EH (cell line): Measurements from ENCODE around the gene FAM151B.
A peak's percentile ranks its signal among the peaks of the same experiment; 100 is the strongest.
"Not testable (repeated sequence)": the region's sequence is repeated elsewhere in the genome, so short reads cannot be mapped to it uniquely, and the experiment has no call there.

Experiments used
- DNase-seq: peaks from one replicate; pipeline ENCODE4 v3.0.0-alpha.2; 2015; ENCODE audit warnings: low read depth

FAM151B gene, protein sequence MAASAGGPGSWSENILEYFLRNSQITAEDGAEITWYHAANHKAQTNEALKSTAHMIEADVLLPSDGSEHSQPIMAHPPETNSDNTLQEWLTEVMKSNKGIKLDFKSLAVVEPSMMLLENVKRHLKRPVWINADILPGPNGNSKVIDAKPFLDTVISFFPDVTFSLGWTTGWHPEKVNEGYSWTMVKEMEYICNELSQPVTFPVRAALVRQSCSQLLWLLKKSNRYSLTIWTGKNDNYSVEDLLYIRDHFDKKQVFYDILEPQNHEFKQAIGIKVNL

DNA sequence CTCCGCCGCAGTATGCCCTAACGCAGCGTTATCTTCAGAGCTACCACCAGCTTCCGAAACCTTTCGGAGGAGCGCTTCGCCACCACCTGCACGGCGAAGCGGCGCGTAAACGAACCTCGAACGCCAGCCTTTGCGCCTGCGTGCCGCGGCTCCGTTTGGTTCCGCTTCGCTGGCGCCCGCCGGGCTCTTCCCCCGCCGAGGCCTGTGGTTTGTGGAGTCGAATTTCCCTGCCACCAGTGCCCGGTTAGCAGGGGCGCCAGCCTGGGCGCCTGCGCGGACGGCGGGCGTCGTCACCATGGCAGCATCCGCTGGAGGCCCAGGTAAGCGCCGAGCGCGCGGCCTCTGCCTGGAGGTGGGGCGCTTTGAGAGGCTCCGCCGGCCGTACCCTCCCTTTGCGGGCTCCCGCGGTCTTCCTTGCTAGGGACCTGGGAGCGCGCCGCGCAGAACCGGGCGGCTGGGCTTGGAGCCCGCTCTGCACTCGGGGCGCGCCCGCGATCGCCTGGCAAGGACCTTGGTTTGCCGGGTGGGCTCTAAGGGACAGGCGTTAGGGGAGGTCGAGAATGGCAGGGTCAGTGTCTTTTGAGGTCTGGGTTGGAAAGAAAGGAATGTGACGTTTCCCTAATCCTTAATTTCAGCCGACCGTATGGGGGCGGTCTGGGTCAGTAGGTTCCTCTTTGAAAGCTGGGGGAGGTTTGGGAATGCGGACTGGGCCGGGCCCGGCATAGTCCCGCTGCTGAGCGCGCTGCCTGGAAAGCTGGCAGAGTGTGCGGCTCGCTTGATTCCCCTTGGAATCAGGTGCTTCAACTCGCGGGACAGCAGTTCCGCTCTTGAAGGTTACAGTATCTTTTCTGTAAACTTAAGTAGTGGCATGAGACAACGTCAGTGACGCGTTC, at the start of gene FAM151B:
TSS of gene FAM151B (plus strand) at position 272 of the 893 bp plus-strand sequence. CDS start at position 296, 24 bp downstream.
- peak; percentile 89 for DNase-seq

DNA sequence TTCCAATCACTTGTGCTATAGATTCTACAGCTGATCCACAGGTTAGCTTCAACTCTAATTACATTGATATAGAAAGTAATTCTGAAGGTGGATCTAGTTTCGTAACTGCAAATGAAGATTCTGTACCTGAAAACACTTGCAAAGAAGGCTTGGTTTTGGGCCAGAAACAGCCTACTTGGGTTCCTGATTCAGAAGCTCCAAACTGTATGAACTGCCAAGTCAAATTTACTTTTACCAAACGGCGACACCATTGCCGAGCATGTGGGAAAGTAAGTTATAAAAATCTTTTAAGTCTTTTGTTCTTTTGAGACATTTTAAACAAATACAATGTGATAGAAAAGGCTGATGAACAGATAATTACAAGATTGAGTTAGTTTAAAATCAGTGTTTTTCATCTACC, 49.2 kb upstream of the FAM151B start:
- DNase-seq = no peak

DNA sequence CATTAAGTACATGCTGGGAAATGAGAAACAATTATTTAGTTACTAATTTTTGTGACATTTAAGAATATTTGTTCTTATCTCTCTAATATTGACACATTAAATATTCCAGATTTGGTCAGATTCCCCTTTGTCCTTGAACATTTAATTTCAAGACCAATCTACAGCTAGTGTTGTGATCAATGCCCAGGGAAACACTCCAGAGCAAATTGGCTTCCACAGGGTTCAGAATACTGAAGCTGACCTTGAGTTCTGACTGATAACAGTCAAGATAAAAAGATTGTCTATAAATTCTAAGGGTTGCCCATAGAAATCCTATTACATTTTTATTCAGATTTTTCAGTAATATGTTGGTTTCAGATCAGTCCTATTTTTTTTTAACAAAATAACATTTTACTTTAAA, 48.7 kb upstream of the FAM151B start:
- DNase-seq = no peak

DNA sequence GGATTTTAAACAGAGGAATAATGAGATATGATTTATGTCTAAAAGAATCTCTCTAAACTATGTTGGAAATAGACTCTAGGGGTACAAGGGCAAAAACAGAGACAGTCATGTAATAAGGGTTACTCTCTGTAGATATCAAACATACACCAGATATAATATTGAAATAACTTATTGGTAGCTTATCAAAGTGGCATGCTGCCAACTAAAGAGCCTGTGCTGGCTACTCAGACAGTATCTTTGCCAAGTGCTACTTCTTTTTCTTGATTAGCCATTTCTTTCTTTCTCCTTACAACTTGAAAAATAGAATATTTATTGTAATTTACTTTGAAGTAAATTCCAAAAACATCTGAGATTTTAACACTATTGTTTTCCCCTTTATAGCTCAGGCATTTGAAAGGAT, 45.2 kb upstream of the FAM151B start:
- no peak for DNase-seq

DNA sequence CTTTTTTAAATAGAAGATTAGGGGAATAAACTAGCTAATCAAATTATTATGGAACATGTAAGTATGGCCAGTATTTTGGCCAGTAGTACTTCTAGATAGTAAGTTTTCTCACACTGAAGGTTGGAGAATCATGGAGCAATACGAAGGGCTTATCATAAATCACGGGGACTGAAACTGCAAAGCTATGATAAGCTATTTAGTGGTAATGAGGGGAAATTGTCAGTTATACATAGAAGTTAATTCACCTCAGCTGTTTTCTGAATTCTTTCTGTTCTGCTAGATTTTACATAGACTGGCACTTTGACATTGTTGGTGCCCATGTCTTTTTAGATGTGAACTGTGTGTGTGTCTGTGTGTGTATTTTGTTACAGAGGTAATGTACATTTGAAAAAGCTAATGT, 34.5 kb upstream of the FAM151B start:
- DNase-seq = no peak

DNA sequence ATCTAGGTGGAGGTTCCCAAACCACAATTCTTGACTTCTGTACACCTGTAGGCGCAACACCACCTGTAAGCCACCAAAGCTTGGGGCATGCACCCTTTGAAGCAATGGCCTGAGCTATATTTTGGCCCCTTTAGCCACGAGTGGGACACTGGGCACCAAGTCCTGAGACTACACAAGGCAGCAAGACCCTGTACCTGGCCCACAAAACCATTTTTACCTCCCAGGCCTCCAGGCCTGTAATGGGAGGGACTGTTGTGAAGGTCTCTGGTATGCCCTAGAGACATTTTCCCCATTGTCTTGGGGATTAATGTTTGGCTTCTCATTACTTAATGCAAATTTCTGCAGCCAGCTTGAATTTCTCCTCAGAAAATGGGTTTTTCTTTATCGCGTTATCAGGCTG, 24.6 kb upstream of the FAM151B start:
- no peak for DNase-seq

DNA sequence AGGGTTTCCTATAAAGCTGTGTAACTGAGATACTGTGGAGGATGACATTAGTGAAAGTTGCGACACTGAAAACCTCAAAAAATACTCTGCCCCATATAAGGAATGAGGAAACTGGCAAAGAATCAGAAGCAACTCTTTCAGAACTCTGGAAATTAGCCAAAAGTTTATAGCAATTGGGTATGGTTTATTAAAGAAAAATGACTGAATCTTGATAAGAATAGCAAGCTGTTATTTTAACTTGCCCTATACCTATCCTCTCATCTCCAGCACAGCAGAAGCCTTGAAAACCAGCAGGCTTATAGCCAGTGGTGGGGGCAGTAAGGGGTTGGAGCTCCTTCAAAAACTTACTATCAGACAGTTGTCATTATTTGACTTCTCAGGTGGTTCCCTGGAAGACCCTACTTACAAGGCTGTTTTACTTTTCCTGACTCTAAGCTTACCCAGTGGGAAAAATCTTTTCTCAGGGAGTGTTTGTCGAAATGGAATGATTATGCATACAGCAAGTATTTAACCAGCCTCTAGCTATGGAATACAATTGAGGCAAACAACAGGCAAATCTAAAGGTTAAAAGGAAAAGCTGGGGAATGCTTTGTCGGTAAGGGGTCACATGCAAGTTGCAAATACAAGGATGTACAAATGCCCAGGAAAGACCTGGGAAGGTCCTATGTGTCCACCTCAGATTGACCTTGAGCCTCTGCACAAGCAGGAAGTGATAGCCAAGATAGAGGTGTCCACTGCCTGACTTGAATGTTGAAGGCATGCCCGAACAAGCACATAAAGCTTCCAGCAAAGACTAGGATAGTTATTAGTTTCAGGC, 21.0 kb upstream of the FAM151B start:
- peak; percentile 49 for DNase-seq

DNA sequence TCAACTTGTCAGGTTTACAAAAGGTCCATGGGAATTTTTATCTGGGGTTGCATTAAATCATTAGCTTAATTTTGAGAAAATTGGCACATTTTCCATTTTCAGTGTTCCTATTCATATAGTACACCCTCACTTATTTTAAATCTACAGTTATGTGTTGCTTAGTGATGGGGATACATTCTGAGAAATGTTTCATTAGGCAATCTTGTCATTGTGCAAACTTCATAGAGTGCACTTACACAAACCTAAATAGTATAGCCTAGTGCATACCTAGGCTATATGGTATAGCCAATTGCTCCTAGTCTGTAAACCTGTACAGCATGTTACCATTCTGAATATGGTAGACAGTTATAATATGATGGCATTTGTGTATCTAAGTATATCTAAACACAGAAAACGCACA, 19.8 kb upstream of the FAM151B start:
- no peak for DNase-seq

DNA sequence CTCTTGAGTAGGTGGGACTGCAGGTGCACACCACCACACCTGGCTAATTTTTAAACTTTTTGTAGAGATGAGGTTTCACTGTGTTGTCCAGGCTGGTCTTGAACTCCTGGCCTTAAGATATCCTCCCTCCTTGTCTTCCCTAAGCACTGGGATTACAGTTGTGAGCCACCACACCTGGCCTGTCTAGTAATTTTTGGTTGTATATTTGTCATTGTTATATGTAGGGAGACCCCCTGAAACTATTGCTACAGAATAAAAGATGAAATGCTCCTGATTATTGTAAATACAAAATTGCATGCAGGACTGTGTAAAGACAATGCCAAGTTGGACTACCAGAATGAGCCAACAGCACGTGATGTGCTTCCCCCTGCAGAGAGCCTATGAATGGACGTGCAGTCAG, 17.3 kb upstream of the FAM151B start:
- not testable (repeated sequence) for DNase-seq

DNA sequence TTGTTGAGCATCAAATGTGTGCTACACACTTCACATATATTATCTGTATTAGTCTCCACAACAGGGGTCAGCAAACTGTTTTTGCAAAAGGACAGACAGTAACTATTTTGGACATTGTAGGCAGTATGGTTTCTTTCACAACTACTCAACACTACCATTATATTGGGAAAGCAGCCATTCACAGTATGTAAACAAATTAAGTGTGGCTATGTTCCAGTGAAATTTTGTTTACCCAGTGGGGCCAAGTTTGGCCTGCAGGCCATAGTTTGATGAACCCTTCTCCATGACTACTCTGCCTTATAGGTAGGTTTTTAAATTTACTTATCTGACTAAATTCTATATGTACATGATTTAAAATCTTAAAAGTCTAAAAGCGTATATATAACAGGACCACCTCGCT, 13.0 kb upstream of the FAM151B start:
- DNase-seq = no peak

DNA sequence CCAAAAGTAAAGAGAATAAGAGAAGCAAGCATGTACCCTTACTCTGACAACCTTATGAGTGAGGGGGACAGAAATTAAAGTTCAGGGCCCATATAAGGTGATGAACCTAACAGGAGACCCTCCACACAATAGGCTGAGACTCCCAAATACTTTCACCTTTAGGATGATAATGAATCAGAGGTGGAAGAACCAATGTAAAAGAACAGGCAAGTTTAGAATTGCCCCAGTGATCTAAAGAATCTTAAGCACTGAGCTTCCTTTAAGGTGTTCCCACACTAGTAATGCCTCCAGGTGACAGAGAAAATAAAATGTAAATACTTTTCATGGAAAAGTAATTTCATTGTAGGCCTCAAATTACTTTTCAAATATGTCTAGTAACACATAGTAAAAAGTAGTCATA, 8.2 kb upstream of the FAM151B start:
- no peak for DNase-seq

DNA sequence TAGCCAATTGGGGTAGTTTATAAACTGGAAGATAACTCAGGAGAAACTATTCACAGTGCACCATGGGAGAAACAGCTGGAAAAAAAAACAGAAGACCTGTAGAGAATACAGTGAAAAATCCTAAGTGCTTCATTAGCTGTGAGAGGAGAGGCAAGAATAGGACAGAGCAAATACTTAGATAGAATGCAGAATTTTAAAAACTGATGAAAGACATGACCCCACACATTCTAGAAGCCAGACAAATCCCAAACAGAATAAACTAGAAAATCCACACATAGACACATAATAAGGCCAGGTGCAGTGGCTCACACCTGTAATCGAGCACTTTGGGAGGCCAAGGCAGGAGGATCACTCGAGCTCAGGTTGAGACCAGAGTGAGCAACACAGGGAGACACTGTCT, 7.5 kb upstream of the FAM151B start:
- DNase-seq = no peak

DNA sequence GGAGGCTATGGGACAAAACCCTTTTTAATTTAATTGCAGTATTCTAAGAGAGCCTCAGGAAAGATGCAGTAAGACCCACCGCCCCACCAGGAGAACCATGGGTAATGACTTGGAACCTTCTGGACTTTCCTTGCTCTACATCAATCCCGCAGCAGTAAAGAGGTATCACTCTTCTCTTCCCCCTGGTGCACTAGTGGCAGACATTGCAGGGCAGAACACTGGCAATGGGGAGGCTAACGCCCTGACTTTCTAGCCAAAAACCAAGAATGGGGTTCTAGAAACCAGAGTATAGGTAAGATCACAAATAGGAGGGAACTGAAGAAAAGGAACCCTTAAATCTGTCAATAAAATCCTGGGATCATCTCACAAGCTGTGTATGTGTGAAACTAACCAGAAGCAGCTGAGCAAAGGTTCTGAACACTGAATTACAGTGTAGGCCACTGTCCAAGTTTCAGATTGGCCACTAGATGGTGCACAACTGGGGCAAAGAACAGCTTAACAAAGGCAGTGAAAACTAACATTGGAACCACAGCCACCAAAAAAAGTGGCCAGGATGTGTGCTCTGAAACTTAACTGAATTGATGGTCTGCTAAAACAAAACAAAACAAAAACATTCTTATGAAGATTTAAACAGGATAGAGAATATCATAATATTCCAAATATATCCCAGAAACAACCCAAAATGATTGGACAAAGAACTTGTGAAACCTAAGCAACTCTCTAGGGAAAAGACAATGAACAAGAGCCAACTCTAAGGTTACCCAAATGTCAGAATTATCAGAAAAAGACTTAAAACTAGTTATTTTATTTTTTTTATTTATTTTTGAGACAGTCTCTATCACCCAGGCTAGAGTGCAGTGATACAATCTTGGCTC, 6.6 kb upstream of the FAM151B start:
- DNase-seq = peak; percentile 67

DNA sequence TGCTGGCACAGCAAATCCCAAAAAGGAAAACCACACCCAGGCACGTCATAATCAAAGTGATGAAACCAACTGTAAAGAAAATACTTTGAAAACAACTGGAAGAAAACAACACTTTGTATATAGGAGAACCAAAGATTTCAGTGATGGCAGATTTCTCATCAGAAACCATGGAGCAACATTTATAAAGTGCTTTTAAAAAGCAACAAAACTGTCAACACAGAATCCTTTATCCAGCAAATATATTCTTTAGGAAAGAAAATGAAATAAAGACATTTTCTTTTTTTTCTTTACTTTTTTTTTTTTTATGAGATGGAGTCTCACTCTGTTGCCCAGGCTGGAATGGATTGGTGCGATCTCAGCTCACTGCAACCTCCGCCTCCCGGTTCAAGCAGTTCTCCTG, 5.3 kb upstream of the FAM151B start:
- DNase-seq = no peak

DNA sequence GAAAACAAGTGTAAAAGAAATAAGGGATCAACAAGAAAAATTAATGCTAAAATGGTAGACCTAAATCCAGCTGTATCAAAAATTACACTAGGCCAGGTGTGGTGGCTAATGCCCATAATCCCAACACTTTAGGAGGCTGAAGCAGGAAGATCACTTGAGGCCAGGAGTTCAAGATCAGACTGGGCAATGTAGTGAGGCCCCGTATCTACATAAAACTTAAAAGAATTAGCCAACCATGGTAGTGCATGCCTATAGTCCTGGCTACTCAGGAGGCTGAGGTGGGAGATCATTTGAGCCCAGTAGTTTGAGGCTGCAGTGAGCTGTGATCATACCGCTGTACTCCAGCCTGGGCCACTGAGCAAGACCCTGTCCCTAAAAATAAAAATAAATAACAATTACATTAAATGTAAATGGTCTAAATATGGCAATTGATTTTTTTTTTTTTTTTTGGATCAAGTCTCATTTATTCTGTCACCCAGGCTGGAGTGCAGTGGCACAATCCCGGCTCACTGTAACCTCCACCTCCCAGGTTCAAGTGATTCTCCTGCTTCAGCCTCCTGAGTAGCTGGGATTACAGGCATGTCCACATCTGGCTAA, 4.2 kb upstream of the FAM151B start:
- DNase-seq = no peak

DNA sequence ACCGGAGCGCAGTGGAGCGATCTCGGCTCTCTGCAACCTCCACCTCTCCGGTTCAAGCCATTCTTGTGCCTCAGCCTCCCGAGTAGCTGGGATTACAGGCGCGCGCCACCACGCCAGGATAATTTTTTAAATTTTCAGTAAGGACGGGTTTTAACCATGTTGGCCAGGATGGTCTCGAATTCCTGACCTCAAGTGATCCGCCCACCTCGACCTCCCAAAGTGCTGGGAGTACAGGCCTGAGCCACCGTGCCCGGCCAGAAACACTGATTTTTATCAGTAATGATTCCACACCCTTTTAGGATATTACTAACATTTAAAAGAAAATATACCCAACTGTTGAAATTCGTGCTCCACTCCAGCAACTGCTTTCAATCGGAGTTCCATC, 464 bp upstream of the FAM151B start:
- no peak for DNase-seq

DNA sequence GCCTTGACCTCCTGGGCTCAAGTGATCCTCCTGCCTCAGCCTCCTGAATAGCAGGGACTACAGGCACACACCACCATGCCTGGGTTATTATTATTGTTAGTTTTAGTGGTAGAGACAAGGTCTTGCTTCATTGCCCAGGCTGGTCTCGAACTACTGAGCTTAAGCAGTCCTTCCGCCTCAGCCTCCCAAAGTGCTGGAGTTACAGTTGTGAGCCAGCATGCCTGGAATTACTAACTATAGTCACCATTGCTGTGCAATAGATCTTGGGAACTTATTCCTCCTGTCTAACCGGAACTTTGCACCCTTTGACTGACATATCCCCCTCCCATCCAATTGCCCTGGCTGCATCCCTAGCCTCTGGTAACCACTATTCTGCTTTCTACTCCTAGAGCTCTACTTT, 3.4 kb downstream of the FAM151B start:
- DNase-seq = no peak

DNA sequence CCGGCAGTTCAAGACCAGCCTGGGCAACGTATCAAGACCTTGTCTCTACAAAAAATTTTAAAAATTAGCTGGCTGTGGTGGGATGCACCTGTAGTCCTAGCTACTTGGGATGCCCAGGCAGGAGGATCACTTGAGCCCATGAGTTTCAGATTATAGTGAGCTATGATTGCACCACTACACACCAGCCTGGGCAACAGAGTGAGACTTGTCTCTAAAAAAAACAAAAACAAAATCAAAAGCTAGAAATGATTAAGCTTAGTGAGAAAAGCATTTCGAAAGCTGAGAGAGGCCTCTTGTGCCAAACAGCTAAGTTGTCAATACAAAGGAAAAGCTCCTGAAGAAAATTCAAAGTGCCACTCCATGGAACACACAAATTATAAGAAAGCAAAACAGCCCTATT, 4.8 kb downstream of the FAM151B start:
- DNase-seq = no peak

DNA sequence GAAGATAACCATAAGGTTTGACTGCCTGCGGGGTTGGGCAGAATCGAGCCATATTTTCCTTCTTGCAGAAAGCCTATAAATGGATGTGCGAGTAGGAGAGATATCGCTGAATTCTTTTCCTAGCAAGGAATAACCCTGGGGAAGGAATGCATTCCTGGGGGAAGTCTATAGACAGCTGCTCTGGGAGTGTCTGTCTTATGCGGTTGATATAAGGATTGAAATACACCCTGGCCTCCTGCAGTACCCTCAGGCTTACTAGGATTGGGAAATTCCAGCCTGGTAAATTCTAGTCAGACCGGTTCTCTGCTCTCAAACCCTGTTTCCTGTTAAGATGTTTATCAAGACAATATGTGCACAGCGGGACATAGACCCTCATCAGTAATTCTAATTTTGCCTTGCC, 5.5 kb downstream of the FAM151B start:
- DNase-seq = peak; percentile 46

DNA sequence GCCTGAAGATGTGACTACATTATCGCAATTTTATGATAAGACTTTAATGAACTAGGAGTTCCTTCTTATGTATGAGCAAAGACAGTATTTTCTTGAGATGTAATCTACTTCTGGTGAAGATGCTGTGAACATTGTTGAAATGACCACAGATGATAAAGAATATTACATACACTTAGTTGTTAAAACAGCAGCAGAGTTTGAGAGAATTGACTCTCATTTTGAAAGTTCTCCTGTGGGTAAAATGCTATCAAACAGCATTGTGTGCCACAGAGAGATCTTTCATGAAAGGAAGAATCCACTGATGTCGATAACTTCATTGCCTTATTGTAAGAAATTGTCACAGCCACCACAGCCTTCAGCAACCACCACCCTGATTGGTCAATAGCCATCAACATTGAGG, 8.0 kb downstream of the FAM151B start:
- DNase-seq = no peak

DNA sequence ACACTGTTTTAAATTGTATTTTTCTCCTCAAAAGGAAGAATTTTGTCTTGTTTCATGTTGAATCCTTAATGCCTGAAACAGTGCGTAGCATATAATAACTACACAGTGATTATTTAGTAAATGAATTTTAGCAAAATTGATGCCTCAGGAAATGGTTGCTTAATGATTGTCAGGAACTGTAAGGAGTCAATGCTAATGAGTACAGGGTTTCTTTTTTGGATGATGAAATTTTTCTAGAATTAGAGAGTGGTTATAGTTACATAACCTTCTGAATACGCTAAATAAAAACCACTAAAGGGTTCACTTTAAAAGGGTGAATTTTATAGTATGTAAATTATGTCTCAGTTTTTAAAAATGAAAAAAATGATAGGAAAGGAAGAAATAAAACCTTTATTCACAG, 14.9 kb downstream of the FAM151B start:
- no peak for DNase-seq
